Spleen (tissue), 11 donors: ENCODE results near the gene ZNF236. TPM values are rescaled to one million over a fixed set of nuclear protein-coding genes. Genes with fewer than 3 reads are reported as not detected.
A peak's percentile ranks its signal among the peaks of the same experiment; 100 is the strongest.

Source experiments
- DNase-seq: peaks from one replicate; pipeline ENCODE4 v3.0.0-alpha.2; 2020
- H3K27ac ChIP-seq, 8 donors: fragments of 200-600 bp; sonication (generic) in 7 of 8; 1 replicate in 4 of 8; 2 replicates in 4 of 8; pipeline versions ENCODE4 v1.5.0 to v1.8.0; 2016 to 2021; ENCODE audit warnings: inconsistent platforms in 4 of 8, mild to moderate bottlenecking in 4 of 8, moderate library complexity in 1 of 8
- H3K27me3 ChIP-seq, 7 donors: fragments of 200-600 bp; sonication (generic) in 6 of 7; replicated peaks in 1 of 7; 1 replicate in 4 of 7; 2 replicates in 3 of 7; pipeline versions ENCODE4 v1.5.0 to v1.8.0; 2016 to 2021; ENCODE audit warnings: inconsistent platforms in 3 of 7, mild to moderate bottlenecking in 1 of 7
- H3K36me3 ChIP-seq, 6 donors: fragments of 200-600 bp; sonication (generic) in 5 of 6; 1 replicate in 4 of 6; 2 replicates in 2 of 6; pipeline versions ENCODE4 v1.5.0 to v1.8.0; 2016 to 2021; ENCODE audit warnings: inconsistent platforms in 2 of 6
- H3K4me1 ChIP-seq, 6 donors: fragments of 200-600 bp; sonication (generic) in 5 of 6; 1 replicate in 3 of 6; 2 replicates in 3 of 6; pipeline versions ENCODE4 v1.5.0 to v1.8.0; 2016 to 2021; ENCODE audit warnings: inconsistent platforms in 3 of 6
- H3K4me3 ChIP-seq, 8 donors: fragments of 200-600 bp; sonication (generic) in 7 of 8; 1 replicate in 4 of 8; 2 replicates in 4 of 8; pipeline versions ENCODE4 v1.5.0 to v1.8.0; 2016 to 2021; ENCODE audit warnings: inconsistent platforms in 4 of 8, mild to moderate bottlenecking in 4 of 8, moderate library complexity in 2 of 8
- H3K9me3 ChIP-seq, 8 donors: fragments of 200-600 bp; sonication (generic) in 7 of 8; 1 replicate in 4 of 8; 2 replicates in 4 of 8; pipeline versions ENCODE4 v1.5.0 to v1.8.0; 2016 to 2021; ENCODE audit warnings: inconsistent platforms in 4 of 8
- POLR2A ChIP-seq, 3 donors: fragments of 450-650 bp; IDR thresholded peaks; one replicate each; pipeline ENCODE4 v1.5.1; 2017; ENCODE audit warnings: antibody characterized with exemption in 3 of 3, mild to moderate bottlenecking in 1 of 3
- POLR2AphosphoS5 ChIP-seq, 3 donors: sonication (generic); formaldehyde crosslinking; IDR thresholded peaks; one replicate each; pipeline ENCODE4 v1.5.1; 2017; ENCODE audit warnings: antibody characterized with exemption in 3 of 3
- WGBS, 5 donors: extraction: QIAGEN DNeasy Blood & Tissue Kit in 3 of 5; methylation state at CpG; one replicate each; pipeline versions ENCODE4 v1.1.5 to v1.1.7; 2013 to 2018; 5-methylcytosine and 5-hydroxymethylcytosine counted together
- intact Hi-C: fragments of 100-400 bp; cut with DNase I; formaldehyde crosslinking; loops from one replicate; pipeline ENCODE4 v1.15.0; 2023; ENCODE audit warnings: low total_unique reads
- polyA plus RNA-seq, 3 donors: library from polyadenylated mRNA; stranded (reverse); fragments of 200-250 nt; gene quantifications; one replicate each; pipeline ENCODE4 v1.2.1, GENCODE V29; 2013
- total RNA-seq, 7 donors: library from RNA; depleted of rRNA in 3 of 7; stranded (reverse); fragments of >200 nt in 3 of 7; fragmentation: NEBNext Ultra II Directional in 4 of 7; extraction: Animal tissue kit (Norgen Biotek cat#: 25700) in 4 of 7; gene quantifications; one replicate each; pipeline versions ENCODE4 v1.1.0 to v1.2.1, GENCODE V29; 2016 to 2021
- TF ChIP-seq, protein P1 (sequence below), 11 experiments: fragments of 200-600 bp in 7 of 11; fragments of 450-650 bp in 4 of 11; sonication (generic) in 4 of 11; IDR thresholded peaks in 8 of 11; conservative IDR thresholded peaks in 3 of 11; 1 replicate in 7 of 11; 2 replicates in 4 of 11; pipeline versions ENCODE4 v1.4.0 to v1.8.0; 2016 to 2021; ENCODE audit warnings: antibody characterized with exemption in 11 of 11, inconsistent platforms in 4 of 11, mild to moderate bottlenecking in 1 of 11
- donor health status: healthy with polysubstance abuse.
- donor health status: DM: no; HTN: no; CAD: no; lungs with moderate emphysema.
- donor health status: DM: no; HTN: no; CAD: no.
- donor health status: Bipolar disorder and iron deficiency.
- donor health status: healthy.
- donor health status: DM: no; HTN: no; CAD: no.
- donor health status: DM: yes; HTN: yes; CAD: no.

ZNF236 gene
- total and polyA plus RNA-seq, 10 donors: 1.5 to 25.4 (median 19.9) TPM

DNA sequence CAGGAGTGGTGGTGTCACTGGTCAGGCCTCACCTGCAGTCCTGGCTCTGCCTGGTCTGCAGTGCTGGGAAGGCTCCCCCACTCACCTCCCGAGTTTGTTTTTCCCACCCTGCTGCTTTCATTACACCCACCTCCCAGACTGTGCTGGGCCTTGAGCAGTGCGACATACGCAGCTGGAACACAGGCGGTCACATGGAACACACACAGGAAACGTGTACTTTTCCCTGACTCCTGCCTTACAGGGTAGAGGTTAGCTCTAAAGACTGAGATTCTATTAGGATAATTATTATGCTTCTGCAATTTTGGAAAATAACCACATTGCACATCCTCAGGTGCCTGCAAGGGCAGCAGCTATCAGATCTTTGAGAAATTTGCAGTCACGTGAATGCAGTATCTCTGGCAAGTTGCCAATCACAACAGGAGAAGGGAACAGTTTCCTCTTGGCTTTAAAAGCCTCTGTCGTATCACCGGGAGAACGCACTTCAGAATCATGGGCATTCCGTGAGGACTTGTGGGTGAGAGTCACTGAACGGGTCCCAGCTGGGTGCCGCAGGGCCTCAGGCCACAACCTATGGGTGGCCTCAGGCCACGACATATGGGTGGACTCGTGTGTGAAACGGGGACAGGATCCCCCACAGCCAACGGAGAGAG is 136.5 kb downstream of the ZNF236 start:
- intact Hi-C loops: no loop called here
- 60 to 82% (median 75%) methylated on average over 16 of the region's 16 CpGs for WGBS, 5 donors
- Histone ChIP-seq H3K4me1 (peaks cover 0 to 23% (median 13%) of the 10 kb centered on the region in 6 donors), H3K9me3 (no peaks in the 10 kb centered on the region), H3K27ac (no peak overlapping the region), H3K4me3 (no peak overlapping the region), H3K36me3 (peaks cover 0 to 84% (median 44%) of the 10 kb centered on the region in 6 donors), H3K27me3 (no peaks in the 10 kb centered on the region)
- TF ChIP-seq POLR2AphosphoS5 (IDR thresholded peaks at IDR 0.05) (no peak), POLR2A (IDR thresholded peaks at IDR 0.05) (no peak)
- TF ChIP-seq, protein P1, sequence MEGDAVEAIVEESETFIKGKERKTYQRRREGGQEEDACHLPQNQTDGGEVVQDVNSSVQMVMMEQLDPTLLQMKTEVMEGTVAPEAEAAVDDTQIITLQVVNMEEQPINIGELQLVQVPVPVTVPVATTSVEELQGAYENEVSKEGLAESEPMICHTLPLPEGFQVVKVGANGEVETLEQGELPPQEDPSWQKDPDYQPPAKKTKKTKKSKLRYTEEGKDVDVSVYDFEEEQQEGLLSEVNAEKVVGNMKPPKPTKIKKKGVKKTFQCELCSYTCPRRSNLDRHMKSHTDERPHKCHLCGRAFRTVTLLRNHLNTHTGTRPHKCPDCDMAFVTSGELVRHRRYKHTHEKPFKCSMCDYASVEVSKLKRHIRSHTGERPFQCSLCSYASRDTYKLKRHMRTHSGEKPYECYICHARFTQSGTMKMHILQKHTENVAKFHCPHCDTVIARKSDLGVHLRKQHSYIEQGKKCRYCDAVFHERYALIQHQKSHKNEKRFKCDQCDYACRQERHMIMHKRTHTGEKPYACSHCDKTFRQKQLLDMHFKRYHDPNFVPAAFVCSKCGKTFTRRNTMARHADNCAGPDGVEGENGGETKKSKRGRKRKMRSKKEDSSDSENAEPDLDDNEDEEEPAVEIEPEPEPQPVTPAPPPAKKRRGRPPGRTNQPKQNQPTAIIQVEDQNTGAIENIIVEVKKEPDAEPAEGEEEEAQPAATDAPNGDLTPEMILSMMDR (IDR thresholded peaks at IDR 0.05 in 8 of 11, conservative IDR thresholded peaks at IDR 0.05 in 3 of 11): no peak
- no peak for DNase-seq

DNA sequence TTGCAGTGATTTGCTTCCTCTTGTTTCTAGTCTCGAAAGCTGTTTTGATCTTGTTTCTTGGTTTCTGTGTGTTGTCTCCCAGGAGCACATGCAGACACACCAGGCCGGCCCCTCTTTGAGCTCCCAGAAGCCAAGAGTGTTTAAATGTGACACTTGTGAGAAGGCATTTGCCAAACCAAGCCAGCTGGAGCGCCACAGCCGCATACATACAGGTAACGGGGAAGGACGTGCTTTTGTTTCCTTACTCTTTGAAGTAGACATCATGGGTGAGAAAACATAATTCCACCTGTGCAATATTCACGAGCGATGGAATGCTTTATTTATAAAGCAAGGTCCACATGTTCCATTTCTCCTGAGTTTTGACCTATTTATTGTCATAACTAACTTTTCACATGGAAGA is 137.2 kb downstream of the ZNF236 start:
- DNase-seq: no peak
- Histone ChIP-seq H3K27me3 (no peaks in the 10 kb centered on the region), H3K27ac (no peak overlapping the region), H3K4me3 (no peak overlapping the region), H3K36me3 (peaks cover 0 to 76% (median 44%) of the 10 kb centered on the region in 6 donors), H3K9me3 (no peaks in the 10 kb centered on the region), H3K4me1 (peaks cover 0 to 29% (median 19%) of the 10 kb centered on the region in 6 donors)
- WGBS, 5 donors: 92 to 96% (median 94%) methylated on average over 8 of the region's 8 CpGs
- intact Hi-C loops: no loop called here
- TF ChIP-seq POLR2AphosphoS5 (IDR thresholded peaks at IDR 0.05): no peak
- no peak for TF ChIP-seq POLR2A (IDR thresholded peaks at IDR 0.05)
- TF ChIP-seq, protein P1 (IDR thresholded peaks at IDR 0.05 in 8 of 11, conservative IDR thresholded peaks at IDR 0.05 in 3 of 11): no peak

DNA sequence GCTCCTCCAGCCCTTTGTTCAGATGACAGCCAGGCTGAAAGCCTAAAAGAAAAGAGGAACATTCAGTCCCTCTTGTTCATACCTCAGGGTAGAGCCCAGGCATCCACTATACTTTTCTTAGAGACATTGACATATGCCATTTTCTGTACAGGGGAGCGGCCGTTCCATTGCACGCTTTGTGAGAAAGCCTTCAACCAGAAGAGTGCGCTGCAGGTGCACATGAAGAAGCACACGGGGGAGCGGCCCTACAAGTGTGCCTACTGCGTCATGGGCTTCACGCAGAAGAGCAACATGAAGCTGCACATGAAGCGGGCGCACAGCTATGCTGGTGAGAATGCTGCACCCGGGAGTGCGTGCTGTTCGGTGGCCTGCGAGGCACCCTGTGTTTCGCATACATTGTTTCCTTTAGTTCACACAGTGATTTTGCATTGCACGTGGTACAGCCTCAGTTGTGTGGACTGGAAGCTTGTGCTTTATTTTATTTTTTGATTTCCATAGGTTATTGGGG is 138.2 kb downstream of the ZNF236 start:
- H3K36me3 ChIP-seq: peaks cover 0 to 77% (median 44%) of the 10 kb centered on the region in 6 donors

DNA sequence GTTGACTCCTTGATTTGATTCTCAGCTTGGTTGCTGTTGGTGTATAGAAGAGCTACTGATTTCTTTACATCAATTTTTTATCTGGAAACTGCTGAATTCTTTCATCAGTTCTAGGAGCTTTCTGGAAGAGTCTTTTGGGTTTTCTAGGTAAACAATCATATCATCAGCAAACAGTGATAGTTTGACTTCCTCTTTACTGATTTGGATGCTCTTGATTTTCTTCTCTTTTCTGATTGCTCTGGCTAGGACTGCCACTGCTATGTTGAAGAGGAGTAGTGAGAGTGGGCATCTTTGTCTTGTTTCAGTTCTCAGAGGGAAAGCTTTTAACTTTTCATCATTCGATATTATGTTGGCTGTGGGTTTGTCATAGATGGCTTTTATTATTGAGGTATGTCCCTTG is 140.5 kb downstream of the ZNF236 start:
- Histone ChIP-seq H3K27me3 (no peaks in the 10 kb centered on the region), H3K36me3 (peaks cover 0 to 66% (median 28%) of the 10 kb centered on the region in 6 donors), H3K9me3 (no peaks in the 10 kb centered on the region), H3K4me3 (no peak overlapping the region), H3K27ac (peak overlapping the region in 4 of 8 donors; percentile 65 to 71 (median 67)), H3K4me1 (peaks cover 0 to 48% (median 26%) of the 10 kb centered on the region in 6 donors)
- 78 to 91% (median 83%) methylated on average over 1 of the region's 1 CpG for WGBS, 5 donors
- intact Hi-C loops: no loop called here
- TF ChIP-seq POLR2A (IDR thresholded peaks at IDR 0.05) (no peak), POLR2AphosphoS5 (IDR thresholded peaks at IDR 0.05) (no peak)
- TF ChIP-seq, protein P1 (IDR thresholded peaks at IDR 0.05 in 8 of 11, conservative IDR thresholded peaks at IDR 0.05 in 3 of 11): no peak
- DNase-seq: no peak

More for the DNA sequence above, 138.2 kb downstream of the ZNF236 start:
- TF ChIP-seq, protein P1 (IDR thresholded peaks at IDR 0.05 in 8 of 11, conservative IDR thresholded peaks at IDR 0.05 in 3 of 11): no peak
- TF ChIP-seq POLR2AphosphoS5 (IDR thresholded peaks at IDR 0.05): no peak
- TF ChIP-seq POLR2A (IDR thresholded peaks at IDR 0.05): no peak
- Histone ChIP-seq H3K4me3 (no peak overlapping the region), H3K9me3 (no peaks in the 10 kb centered on the region), H3K27me3 (no peaks in the 10 kb centered on the region), H3K27ac (no peak overlapping the region), H3K4me1 (peaks cover 0 to 39% (median 26%) of the 10 kb centered on the region in 6 donors)
- intact Hi-C loops: no loop called here
- WGBS, 5 donors: 87 to 95% (median 94%) methylated on average over 16 of the region's 16 CpGs
- DNase-seq: no peak
